ENCODE measurements around the gene AGO3. TPM values are rescaled to one million over a fixed set of nuclear protein-coding genes. Genes with fewer than 3 reads are reported as not detected.
"Not testable (repeated sequence)": the region's sequence is repeated elsewhere in the genome, so short reads cannot be mapped to it uniquely, and the experiment has no call there.

AGO3 gene
- total RNA-seq, 1 donor from 2014 or later: 32.7 TPM

DNA sequence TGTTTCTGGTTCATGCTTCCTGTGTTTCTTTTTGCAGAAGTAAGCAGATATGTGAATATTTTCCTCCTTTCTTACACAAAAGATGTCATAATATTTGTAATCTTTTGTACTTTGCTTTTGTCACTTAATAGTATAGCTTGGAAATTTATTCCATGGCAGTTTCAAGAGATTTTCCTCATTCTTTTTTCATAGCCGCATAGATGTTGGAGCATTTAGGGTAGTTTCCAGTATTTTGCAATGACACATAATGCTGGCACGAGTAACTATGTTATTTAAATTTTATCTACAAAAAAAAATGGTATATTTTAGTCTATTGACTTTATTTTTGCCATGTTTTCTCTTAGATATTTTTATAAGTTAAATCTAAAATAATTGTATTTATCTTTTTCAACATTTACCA, 40.7 kb downstream of the AGO3 start:
- Mint-ChIP-seq H3K9me3 (ENCODE audit: unreplicated experiment) (no peaks in the 10 kb centered on the region), H3K4me1 (ENCODE audit: low read depth, unreplicated experiment) (no peaks in the 10 kb centered on the region), H3K36me3 (ENCODE audit: unreplicated experiment) (no peaks in the 10 kb centered on the region), H3K27ac (ENCODE audit: unreplicated experiment) (no peak overlapping the region), H3K27me3 (ENCODE audit: unreplicated experiment) (no peaks in the 10 kb centered on the region), H3K4me3 (ENCODE audit: unreplicated experiment) (no peak overlapping the region)
- TF ChIP-seq, protein P1, sequence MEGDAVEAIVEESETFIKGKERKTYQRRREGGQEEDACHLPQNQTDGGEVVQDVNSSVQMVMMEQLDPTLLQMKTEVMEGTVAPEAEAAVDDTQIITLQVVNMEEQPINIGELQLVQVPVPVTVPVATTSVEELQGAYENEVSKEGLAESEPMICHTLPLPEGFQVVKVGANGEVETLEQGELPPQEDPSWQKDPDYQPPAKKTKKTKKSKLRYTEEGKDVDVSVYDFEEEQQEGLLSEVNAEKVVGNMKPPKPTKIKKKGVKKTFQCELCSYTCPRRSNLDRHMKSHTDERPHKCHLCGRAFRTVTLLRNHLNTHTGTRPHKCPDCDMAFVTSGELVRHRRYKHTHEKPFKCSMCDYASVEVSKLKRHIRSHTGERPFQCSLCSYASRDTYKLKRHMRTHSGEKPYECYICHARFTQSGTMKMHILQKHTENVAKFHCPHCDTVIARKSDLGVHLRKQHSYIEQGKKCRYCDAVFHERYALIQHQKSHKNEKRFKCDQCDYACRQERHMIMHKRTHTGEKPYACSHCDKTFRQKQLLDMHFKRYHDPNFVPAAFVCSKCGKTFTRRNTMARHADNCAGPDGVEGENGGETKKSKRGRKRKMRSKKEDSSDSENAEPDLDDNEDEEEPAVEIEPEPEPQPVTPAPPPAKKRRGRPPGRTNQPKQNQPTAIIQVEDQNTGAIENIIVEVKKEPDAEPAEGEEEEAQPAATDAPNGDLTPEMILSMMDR (IDR thresholded peaks at IDR 0.05; ENCODE audit: partially characterized antibody, unreplicated experiment): no peak
- DNase-seq: no peak

DNA sequence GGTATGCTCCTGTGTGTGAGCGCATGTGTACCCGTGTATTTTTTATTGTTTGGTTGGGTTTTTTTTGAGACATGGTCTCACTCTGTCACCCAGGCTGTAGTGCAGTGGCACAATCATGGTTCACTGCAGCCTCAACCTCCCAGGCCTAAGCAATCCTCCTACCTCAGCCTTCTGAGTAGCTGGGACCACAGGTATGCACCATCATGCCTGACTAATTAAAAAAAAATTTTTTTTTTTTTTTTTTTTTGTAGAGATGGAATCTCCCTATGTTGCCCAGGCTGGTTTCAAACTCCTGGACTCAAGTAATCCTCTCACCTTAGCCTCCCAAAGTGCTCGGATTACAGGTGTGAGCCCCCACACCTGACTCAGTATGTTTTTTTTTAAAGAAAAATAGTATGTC, 41.7 kb downstream of the AGO3 start:
- DNase-seq; H3K4me3 Mint-ChIP-seq (ENCODE audit: unreplicated experiment); H3K36me3 Mint-ChIP-seq (ENCODE audit: unreplicated experiment); H3K27ac Mint-ChIP-seq (ENCODE audit: unreplicated experiment); H3K9me3 Mint-ChIP-seq (ENCODE audit: unreplicated experiment); H3K27me3 Mint-ChIP-seq (ENCODE audit: unreplicated experiment); H3K4me1 Mint-ChIP-seq (ENCODE audit: low read depth, unreplicated experiment): not testable (repeated sequence)

DNA sequence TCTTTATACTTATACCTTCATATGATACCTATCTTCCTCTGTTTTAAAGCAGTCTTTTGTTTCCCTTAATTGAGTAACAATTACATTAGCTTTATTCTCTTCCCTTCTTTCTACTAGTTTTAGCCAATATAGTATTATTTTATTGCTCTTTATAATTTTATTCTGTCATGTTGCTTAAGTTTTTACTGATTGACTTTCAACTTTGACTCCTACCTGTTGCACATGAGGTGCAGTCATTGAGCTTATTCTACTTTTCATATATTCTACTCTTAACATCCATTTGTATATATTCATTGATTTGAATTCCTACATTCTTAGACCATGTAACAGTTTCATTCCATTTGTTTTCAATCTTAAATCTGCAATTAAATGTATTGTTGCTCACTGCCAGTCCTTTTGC, 49.2 kb downstream of the AGO3 start:
- no peak overlapping the region for H3K27ac Mint-ChIP-seq (ENCODE audit: unreplicated experiment)
- no peaks in the 10 kb centered on the region for H3K9me3 Mint-ChIP-seq (ENCODE audit: unreplicated experiment)
- H3K4me3 Mint-ChIP-seq (ENCODE audit: unreplicated experiment): no peak overlapping the region
- DNase-seq: no peak
- no peaks in the 10 kb centered on the region for H3K27me3 Mint-ChIP-seq (ENCODE audit: unreplicated experiment)
- H3K4me1 Mint-ChIP-seq (ENCODE audit: low read depth, unreplicated experiment): no peaks in the 10 kb centered on the region
- no peaks in the 10 kb centered on the region for H3K36me3 Mint-ChIP-seq (ENCODE audit: unreplicated experiment)
- TF ChIP-seq, protein P1 (IDR thresholded peaks at IDR 0.05; ENCODE audit: partially characterized antibody, unreplicated experiment): no peak

DNA sequence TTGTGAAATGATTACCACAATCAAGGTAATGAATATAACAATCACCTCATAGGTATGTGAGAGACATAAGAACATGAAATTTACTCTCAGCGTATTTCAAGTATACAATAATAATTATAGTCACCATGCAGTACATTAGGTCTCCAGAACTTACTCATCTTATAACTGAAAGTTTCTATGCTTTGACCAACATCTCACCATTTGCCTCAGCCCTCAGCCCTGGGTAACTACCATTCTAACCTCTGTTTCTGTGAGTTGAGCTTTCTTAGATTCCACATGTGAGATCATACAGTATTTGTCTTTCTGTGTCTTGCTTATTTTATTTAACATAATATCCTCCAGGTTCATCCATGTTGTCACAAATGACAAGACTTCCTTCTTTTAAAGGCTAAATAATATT, 57.3 kb downstream of the AGO3 start:
- TF ChIP-seq, protein P1 (IDR thresholded peaks at IDR 0.05; ENCODE audit: partially characterized antibody, unreplicated experiment): no peak
- no peaks in the 10 kb centered on the region for H3K27me3 Mint-ChIP-seq (ENCODE audit: unreplicated experiment)
- H3K4me3 Mint-ChIP-seq (ENCODE audit: unreplicated experiment): no peak overlapping the region
- H3K36me3 Mint-ChIP-seq (ENCODE audit: unreplicated experiment): no peaks in the 10 kb centered on the region
- no peak for DNase-seq
- peaks cover 2% of the 10 kb centered on the region for H3K9me3 Mint-ChIP-seq (ENCODE audit: unreplicated experiment)
- H3K27ac Mint-ChIP-seq (ENCODE audit: unreplicated experiment): no peak overlapping the region
- H3K4me1 Mint-ChIP-seq (ENCODE audit: low read depth, unreplicated experiment): peaks cover 3% of the 10 kb centered on the region

DNA sequence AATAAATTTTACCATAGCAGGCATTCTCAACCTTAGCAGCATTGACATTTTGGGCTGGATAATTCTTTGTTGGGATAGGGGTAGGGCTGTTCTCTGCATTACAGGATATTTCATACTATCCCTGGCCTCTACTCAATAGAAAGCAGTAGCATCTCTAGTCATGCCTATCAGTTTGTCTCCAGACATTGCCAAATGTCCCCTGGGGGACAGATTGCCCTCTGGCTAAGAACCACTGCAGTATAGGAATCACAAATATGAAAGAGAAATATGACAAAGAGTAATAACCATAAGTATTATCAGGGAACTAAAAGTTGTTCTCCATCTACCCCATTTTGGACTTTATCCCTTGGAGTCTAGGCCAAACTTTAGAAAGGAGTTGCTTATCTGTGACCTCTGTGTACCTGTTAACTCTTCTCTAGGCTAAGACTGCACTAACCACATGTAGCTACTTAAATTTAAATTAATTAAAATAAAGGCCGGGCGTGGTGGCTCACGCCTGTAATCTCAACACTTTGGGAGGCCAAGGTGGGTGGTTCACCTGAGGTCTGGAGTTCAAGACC, 76.1 kb downstream of the AGO3 start:
- TF ChIP-seq, protein P1 (IDR thresholded peaks at IDR 0.05; ENCODE audit: partially characterized antibody, unreplicated experiment): no peak
- no peaks in the 10 kb centered on the region for H3K36me3 Mint-ChIP-seq (ENCODE audit: unreplicated experiment)
- H3K9me3 Mint-ChIP-seq (ENCODE audit: unreplicated experiment): no peaks in the 10 kb centered on the region
- DNase-seq: no peak
- H3K27ac Mint-ChIP-seq (ENCODE audit: unreplicated experiment): no peak overlapping the region
- H3K27me3 Mint-ChIP-seq (ENCODE audit: unreplicated experiment): no peaks in the 10 kb centered on the region
- H3K4me1 Mint-ChIP-seq (ENCODE audit: low read depth, unreplicated experiment): no peaks in the 10 kb centered on the region
- H3K4me3 Mint-ChIP-seq (ENCODE audit: unreplicated experiment): no peak overlapping the region
